NCI-H526 treated with DMSO at 0.1 percent for 48 hours (cell line): Measurements from ENCODE around the gene HDAC8.
"Not testable (repeated sequence)": the region's sequence is repeated elsewhere in the genome, so short reads cannot be mapped to it uniquely, and the experiment has no call there.

Experiments used
- DNase-seq: peaks from one replicate; lab custom pipeline; 2025; lab: John Stamatoyannopoulos, UW

The HDAC8 gene

GRCh38 chrX:72532366-72532765, 40.3 kb downstream of the HDAC8 start:
- DNase-seq: no peak

- no peak for DNase-seq
Measured at GRCh38 chrX:72526534-72527508, 45.8 kb downstream of the HDAC8 start.

GRCh38 chrX:72498782-72499181, 73.9 kb downstream of the HDAC8 start:
- no peak for DNase-seq

- DNase-seq: no peak
Measured at GRCh38 chrX:72495046-72495445, 77.6 kb downstream of the HDAC8 start.

- DNase-seq: no peak
Measured at GRCh38 chrX:72492499-72492898, 80.1 kb downstream of the HDAC8 start.

- not testable (repeated sequence) for DNase-seq
Measured at GRCh38 chrX:72490221-72490620, 82.4 kb downstream of the HDAC8 start.

GRCh38 chrX:72487661-72488060, 85.0 kb downstream of the HDAC8 start:
- no peak for DNase-seq

- DNase-seq: no peak
Measured at GRCh38 chrX:72479324-72480274, 93.0 kb downstream of the HDAC8 start.

- DNase-seq: no peak
Measured at GRCh38 chrX:72478853-72479252, 93.8 kb downstream of the HDAC8 start.

- DNase-seq: no peak
Measured at GRCh38 chrX:72478351-72478750, 94.3 kb downstream of the HDAC8 start.

GRCh38 chrX:72477781-72478181, 94.9 kb downstream of the HDAC8 start:
- DNase-seq: no peak

- no peak for DNase-seq
Measured at GRCh38 chrX:72477376-72477775, 95.3 kb downstream of the HDAC8 start.

- DNase-seq: no peak
Measured at GRCh38 chrX:72475952-72476668, 96.5 kb downstream of the HDAC8 start.

- no peak for DNase-seq
Measured at GRCh38 chrX:72475338-72475737, 97.3 kb downstream of the HDAC8 start.

- DNase-seq: no peak
Measured at GRCh38 chrX:72470532-72471223, 102.0 kb downstream of the HDAC8 start.

GRCh38 chrX:72470117-72470516, 102.5 kb downstream of the HDAC8 start:
- no peak for DNase-seq

GRCh38 chrX:72468607-72469006, 104.0 kb downstream of the HDAC8 start:
- DNase-seq: no peak

GRCh38 chrX:72467135-72467534, 105.5 kb downstream of the HDAC8 start:
- no peak for DNase-seq

- no peak for DNase-seq
Measured at GRCh38 chrX:72466493-72466892, 106.2 kb downstream of the HDAC8 start.

- DNase-seq: no peak
Measured at GRCh38 chrX:72465889-72466288, 106.8 kb downstream of the HDAC8 start.

GRCh38 chrX:72461766-72462165, 110.9 kb downstream of the HDAC8 start:
- DNase-seq: no peak
